GM21423 (cell line): Measurements from ENCODE around the gene ZBTB46.

Experiments
- ATAC-seq: cut with Tn5 transposase; IDR thresholded peaks from one replicate; pipeline ENCODE4 v1.9.1; 2021; ENCODE audit warnings: mild to moderate bottlenecking, moderate library complexity; ENCODE audit not compliant: unreplicated experiment

Gene ZBTB46

DNA sequence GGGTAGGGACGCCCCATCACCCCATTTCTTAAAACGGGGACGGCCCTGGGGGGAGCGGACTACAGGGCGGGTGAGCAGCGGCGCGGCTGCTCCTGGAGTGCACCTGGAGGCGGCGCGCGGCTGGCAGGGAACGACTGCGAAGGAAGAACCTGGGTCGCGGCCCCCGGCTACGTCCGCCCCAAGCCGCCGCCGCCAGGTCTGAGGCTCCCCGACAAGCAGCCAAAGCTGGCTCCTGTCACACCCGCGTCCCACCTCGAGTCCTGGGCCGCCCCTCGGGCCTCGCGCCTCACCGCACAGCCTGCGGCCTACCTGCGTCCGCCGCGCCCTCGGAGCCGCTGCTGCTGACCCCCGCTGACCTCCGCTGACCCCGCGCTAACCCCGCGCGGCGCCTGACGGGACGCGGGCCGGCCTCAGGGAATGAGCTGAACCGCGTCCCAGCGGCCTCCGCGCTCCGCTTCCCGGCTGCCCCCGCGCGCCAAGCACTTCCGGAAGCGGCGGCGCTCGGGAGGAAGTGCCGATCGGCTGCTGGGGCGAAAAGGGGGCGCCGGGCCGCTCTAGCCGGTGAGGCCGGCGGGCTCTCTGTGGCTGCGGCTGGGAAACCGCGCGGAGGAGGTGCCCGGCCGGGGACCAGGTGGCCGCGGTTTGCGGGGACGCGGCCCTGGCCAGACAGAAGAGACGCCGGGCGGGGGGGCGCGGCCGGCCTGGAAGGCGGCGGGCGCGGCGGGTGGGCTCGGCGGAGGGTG is 123.3 kb downstream of the ZBTB46 start, which contains the start of the genes ARFRP1 and ZGPAT:
Gene ARFRP1 (minus strand): TSS at position 419 of the 743 bp plus-strand sequence. CDS start 885 bp downstream, outside the sequence.
Gene ZGPAT (plus strand): TSS at position 482 of the 743 bp plus-strand sequence. CDS start 542 bp downstream, outside the sequence.
- ATAC-seq, result peak; percentile 75

DNA sequence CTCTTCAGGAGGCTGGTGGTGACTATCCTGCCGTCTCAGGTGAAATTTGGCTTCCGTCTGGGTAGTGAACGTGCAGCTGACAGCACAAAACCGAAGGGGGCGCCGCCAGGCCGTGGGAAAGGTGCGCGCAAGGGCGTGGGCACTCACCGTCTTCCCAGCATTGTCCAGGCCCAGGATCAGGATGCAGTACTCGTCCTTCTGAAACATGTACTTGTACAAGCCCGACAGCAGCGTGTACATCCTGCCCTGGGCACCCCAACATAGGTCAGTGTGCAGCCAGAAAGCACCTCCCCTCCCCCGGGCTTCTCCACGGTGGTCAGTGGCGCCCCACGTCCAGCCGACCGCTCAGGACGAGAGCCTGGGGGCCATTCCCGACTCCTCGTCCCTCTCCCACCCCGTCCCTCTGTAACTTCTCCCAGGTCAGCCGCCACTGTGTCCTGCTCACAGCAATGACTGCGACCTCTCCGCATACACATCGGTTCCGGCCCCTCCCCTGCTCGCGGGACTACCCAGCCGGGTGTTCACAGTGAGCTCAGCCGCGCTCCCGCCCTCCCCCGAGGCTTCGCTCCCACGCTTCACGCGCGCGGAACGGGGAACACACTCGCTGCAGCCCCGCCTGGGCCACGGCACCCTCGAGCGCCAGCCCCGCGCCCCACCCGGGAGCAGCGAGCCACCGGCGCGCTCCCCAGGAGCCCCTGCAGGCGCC is 124.1 kb downstream of the ZBTB46 start:
- peak; percentile 16 for ATAC-seq

DNA sequence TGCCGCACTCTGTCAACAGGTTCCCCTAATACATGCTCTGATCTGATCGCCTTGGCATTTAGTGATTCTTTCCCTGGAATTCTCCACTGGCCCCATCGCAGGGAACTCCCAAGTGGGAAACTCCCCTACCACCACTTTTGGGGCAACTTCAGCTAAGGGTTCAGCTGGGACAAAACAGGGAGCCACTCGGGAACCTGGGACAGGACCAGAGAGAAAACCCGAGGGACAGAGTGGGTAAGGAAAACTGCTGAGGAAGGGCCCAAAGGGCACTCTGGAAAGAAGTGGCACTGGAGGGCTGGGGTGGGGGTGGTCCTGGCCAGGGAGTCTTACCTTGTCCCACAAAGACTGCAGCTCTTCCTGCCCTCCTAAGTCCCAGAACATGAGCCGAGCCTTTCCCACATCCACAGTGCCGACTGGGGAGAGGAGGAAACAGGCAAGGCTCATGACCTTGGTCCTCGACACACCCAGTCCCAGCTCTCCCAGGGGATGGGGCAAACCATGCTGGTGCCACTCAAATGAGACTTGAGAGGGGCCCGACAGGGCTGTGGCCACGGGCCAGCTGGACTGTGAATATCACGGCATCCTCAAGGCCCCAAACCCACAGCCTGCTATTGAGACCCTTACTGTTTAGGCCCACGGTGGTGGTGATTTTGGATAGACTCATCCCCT is 124.9 kb downstream of the ZBTB46 start:
- ATAC-seq, result no peak

DNA sequence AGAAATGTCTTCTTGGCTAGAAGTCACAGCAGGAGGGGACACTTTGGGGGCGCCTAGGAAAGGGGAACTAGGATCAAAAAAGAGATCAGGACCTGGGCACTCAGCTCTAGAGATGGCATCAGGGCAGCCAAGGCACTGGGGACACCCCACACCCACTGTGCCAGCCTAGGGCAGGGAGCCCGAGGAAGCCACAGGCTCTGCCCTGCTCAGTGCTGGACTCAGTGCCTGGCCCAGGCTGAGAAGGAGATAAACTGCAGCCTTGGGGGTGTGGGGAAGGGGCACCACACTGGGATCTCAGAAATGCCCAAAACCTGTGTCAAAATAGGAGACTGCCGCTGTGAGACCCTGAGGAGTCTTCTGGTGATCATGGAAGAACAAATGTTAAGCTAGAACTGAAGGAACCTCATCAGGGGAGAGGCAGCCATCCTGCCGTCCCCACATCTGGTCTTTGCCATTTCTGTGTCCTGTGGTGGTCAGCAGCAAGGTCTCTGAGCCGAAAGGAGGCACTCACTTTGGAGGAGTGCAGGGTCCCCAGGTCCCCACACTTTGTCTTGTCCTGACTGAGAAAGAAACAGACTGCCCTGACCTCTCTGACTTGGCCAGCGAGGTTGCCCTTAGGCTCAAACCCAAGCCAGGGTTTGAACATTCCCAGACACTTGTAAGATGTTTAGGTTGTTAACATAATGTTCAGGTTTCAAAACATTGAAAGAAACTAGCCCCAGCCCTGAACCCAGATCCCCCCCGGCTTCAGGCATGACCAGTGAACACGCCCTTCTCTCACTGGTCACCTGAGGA is 125.6 kb downstream of the ZBTB46 start:
- no peak for ATAC-seq

DNA sequence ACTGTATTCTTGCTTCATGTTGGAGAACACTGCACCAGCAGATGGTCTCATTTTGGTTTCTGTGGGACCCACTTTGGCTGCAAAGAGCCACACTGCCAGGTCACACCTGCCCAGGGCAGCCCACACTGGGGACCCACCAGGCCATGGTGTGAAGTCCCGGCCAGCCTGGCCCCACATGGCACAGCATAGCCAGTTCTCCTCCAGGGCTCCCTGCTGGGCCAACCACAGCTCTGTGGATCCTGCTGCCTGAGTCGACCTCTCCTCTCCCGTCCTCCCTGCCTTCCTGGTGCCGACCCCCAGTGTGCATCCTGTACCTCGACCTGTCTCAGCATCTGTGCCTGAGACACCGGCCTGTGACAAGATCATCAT is 126.3 kb downstream of the ZBTB46 start:
- no peak for ATAC-seq

DNA sequence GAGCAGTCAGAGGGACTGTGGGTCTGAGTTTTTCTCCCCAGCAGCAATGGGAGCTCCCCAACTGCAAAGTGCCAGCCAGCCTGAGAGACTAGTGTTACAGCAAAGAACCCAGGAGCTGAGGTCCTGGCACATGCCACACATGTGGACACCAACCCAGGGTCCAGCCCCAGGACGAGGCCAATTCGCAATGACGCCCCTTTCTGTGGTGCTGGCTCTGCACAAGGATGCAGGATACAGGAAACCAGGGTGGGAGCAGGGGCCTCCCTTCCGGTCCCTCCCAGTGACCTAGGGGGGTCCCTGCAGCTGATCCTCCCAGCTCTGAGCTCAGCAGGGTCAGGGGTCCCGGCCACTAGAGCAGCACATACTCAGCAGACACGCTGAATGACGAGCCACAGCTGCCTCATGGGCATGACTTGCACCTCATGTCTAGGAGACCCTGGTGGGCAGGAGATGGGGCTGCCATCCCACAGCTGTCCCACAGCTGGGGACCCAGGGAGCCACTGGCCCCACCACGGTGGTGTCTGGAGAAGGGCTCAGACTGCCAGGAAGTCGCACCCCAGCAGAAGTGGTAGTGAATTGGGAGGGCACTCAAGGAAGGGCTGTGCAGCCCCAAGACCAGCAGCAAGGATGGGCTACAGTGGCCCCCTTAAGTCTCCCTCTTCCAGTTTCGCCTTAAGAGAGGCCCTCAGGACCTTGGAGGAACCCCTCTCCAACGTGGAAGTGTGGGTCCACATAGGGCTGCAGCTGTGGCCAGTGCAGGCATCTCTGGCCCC is 126.9 kb downstream of the ZBTB46 start:
- no peak for ATAC-seq

DNA sequence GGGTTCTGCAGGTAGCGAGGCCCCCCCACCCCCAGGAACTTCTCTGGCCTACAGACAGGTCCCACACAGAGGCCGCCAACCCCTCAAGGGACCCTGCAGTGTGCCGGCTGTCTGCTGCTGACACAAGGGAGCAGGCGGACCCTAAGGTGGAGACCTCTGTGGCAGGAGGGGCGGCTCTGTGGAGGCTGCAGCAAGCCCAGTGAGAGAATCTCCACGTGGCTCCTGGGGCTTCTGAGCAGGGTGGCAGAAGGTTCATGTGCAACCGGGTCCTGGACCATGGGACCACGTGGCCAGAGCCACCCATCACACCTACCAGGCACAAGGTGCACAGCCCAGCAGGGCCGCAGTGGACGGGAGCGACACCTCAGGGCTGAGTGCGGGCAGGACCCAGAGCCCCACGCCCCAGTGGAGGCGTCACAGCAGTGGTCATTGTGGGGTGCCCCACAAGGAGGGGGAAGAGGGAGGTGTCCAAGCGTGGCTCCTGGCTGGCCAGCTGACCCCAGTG is 127.5 kb downstream of the ZBTB46 start:
- ATAC-seq, result no peak

DNA sequence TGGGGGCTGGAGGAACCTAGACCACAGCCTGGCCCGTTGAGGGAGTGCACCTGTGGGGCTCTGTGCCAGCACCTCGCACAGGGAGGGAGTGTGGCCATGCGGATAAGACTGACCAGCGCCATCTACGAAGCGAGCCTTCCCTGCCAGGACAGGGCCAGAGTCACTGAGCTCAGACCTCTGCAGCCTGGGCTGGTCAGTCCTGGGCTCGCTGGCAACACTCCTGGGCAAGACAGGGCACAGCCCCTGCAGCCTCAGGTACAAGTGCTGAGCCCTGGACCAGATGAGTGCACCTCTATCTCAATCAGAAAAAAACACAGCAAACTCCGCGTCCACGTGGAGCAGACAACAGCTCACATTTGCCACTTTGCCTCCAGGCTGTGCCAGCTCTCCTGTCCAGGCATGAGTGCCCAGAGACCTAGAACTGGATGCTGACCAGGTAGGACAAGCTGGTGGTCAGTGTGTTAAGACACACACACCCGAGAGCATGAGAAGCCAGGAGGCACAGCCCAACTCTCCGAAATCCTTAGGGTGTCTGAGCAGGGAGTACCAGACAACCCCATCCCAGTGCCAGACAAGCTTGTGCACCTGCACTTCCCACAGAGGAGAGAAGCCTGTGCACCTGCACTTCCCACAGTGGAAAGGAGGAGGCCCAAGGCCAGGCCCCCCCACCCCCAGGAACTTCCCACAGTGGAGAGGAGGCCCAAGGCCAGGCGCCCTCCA is 128.2 kb downstream of the ZBTB46 start:
- no peak for ATAC-seq

DNA sequence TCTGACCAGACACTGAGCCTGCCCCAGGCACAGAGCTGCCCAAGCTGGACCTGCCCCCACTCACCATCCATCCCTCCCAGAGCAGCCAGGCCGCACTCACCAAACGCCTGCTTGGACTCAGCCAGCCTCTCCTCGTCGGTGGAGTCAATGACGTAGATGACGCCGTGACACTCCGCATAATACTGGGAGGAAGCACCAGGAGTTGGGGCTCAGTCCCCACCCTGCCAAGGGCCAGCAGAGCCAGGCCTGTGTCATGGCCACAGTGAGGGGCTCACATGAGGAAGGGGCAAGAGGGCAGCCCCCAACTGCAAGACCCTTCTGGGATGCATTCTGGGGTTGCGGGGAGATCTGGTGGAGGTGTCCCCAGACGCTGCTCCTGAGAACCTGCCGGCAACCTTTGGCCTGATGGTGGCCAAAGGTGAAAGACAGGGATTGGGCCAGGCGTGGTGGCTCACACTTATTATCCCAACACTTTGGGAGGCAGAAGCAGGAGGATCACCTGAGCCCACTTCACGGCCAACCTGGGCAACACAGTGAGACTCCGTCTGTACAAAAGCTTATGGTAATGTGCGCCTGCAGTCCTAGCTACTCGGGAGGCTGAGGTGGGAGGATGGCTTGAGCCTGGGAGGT is 128.9 kb downstream of the ZBTB46 start:
- no peak for ATAC-seq

DNA sequence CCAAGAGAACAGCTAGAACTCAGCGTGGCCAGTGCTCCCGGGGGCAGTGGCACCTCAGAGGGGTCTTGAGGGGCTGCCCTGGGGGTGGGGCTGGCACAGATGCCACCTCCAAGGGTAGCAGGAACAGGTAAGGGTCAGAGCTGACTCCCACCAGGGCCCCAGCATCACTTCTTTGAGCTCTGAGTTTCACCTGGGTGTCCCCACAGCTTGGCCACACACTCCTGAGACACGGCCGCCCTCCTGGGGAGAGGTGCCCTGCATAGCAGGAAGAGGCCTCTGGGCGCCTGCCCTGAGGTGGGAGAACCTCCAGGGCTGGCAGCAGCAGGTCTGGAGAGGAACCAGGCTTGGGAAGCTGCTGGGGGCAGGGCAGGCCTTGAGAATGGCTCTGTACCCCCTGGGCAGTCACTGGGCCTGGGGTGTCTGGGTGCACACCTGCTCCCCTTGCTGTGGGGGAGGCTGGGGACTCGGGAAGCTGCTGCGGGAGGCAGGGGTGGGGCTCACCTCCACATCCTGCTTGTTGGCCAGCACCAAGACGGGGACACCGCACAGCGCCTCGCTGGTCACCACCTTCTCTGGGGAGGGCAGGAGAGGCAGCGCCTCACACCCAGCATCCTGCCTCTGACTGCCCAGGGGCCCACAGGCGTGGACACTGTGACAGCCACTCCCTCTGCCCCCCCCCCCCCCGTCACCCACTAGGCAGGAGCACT is 129.6 kb downstream of the ZBTB46 start:
- no peak for ATAC-seq

DNA sequence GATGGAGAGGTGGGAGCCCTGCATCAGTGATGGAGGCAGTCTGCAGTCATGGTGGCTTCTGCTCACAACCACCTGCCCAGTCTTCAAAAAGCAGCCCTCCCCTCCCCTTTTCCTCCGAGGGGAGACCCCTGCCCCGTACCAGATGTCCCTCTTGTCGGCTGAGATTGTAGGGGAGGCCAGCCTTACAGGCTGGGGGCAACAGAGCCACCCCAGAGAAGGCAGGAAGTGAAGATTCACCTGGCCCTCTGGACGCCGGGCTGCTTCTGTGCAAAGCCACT is 130.1 kb downstream of the ZBTB46 start:
- no peak for ATAC-seq

DNA sequence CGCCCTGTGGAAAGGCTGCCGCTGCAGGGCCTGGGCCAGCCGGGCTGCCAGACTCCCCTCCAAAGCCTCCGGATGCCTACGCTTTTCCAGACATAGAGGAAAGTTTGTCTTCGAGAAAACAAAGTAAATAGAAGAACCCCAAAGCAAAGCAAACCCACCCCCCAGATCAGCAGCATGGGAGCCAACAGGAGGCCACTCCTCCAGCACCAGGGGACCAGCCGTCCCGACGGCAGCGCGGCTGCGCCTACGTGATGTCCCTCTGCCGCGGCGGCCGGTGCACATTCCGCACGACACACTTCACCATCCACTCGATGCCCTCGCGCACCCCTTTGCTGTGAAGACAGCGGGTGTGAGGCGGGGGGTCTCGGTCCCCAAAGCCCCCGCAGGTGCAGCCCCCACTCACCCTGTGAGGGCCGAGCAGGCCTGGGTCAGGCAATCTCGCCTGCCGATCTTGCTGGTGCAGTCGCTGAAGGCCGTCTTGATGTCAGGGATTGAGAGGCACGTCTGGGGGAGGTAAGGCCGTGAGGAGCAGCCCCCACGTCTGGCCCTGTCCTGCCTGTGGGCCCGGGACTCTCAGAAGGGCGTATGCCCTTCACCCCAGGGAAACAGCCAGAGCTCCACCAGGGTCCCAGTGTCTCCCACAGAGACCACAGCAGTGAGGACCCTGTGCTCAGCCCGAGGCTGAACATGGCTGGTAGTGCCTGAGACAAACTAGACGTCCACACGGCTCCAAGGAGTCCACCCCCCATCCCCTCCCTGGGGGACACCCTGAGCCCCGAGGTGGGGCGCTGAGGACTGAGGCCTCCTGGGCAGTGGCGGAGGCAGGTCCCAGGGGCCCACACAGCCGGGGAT is 130.6 kb downstream of the ZBTB46 start:
- ATAC-seq, result no peak

DNA sequence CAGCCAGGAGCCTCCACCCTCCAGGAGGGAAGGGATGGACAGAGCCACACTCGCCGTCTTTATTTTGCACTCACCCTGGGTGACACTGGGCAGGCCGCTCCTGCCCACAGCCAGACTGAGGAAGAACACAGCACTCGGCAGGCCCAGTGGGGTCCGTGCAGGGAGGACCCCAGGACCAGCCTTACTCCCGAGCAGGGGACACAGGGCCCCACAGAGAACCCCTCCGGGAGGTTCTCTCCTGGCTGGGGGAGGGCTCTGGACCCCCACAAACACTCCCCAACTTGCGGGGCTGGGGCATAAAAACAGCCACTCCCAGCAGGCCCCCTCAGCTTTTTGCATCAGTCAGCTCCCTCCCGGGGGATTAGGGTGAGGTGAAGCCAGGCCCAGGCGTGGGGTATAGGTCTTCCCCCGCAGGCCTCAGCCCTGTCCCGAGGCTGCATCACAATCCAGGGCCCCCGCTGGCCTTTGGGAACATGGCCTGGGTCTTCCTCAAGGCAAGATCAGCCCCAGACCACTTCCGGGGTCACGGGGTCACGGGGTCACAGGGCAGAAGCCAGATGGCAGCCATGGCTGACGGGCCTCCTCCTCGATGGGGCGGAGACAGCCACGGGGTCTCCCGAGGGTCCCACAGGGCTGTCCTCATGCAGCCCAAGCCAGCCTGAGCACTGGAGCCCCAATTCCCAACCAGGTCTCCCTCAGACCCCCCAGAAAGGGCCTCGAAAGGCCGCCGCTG is 131.4 kb downstream of the ZBTB46 start:
- no peak for ATAC-seq

DNA sequence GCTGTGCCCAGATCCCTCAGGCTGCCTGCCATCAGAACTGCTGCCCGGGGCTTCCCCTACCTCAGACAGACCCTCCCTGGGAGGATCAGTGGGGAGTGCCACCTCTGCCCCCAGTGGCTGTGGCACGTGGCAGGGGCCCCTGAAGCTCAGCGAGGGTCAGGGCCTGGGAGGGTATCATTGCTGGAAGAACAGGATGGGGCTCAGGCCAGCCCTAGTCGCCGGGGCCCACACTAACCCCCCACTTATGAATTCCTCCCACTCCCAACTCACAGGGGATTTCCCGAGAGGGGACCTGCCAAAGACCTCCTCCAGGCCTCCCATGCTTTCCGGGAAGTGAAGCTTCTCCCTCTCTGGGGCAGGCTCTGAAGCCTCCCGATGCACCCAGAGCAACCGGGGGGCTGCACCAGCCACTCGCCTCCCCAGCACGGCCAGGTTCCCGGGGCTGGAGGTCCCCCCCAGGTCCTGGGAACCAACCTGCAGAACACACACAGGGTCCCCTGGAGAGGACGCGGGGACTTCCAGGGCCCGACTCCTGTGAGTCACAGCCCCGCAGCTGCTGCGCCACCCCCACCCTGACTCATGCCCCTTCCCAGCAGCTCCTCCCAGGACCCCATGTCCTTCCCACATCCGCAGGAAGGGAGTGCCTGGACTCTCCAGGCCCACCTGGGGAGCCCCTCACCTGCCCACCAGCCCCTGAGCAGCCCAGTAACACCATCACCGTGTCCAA is 132.2 kb downstream of the ZBTB46 start:
- no peak for ATAC-seq

DNA sequence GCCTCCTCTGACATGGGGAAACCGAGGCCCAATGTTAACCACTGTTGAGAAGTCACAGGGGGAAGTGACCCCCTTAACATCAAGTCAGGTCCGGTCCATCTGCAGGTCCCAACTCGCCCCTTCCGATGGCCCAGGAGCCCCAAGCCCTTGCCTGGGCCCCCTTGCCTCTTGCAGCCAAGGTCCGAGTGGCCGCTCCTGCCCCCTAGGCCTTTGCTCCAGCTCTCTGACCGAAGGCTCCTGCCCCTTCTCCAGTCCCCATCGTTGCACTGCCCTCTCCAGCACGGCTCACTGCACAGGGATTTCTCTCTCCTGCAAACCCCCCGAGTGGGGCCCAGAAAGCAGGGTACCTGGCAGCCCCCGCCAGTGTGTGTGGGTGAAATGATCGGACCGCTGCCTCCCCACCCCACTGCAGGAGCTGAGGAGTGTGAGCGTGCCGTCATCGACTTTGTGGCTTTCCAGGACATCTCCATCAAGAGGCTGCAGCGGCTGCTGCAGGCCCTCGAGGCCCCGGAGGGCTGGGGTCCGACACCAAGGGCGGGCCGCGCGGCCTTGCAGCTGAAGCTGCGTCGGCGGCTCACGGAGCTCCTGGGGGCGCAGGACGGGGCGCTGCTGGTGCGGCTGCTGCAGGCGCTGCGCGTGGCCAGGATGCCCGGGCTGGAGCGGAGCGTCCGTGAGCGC is 133.1 kb downstream of the ZBTB46 start:
- no peak for ATAC-seq
